Neural cell (in vitro differentiated cells): Measurements from ENCODE around the gene SDR42E1. TPM values are rescaled to one million over a fixed set of nuclear protein-coding genes. Genes with fewer than 3 reads are reported as not detected.

Source experiments
- H2AFZ ChIP-seq: fragments of 200-600, 300-800 bp; sonication (generic), shearing (Covaris generic); 2 replicates; pipeline ENCODE4 v1.6.0; 2014; ENCODE audit warnings: low read depth, mild to moderate bottlenecking, antibody characterized with exemption, low read length, moderate library complexity
- H3F3A ChIP-seq: fragments of 200-600 bp; shearing (Covaris generic); 2 replicates; pipeline ENCODE4 v1.6.1; 2016; ENCODE audit warnings: mild to moderate bottlenecking, moderate library complexity, mixed read lengths, antibody characterized with exemption, low read length; ENCODE audit not compliant: insufficient read depth, poor library complexity, severe bottlenecking
- H3K27ac ChIP-seq: fragments of 200-600, 300-800 bp; sonication (generic), shearing (Covaris generic); 2 replicates; pipeline ENCODE4 v1.5.1; 2014; ENCODE audit warnings: mild to moderate bottlenecking, low read length, moderate library complexity
- H3K27me3 ChIP-seq: fragments of 300-800, 200-600 bp; sonication (generic), shearing (Covaris generic); 2 replicates; pipeline ENCODE4 v1.6.0; 2014; ENCODE audit warnings: mild to moderate bottlenecking, low read depth, low read length, moderate library complexity; ENCODE audit not compliant: insufficient read depth
- H3K36me3 ChIP-seq: fragments of 300-800, 200-600 bp; sonication (generic), shearing (Covaris generic); 2 replicates; pipeline ENCODE4 v1.5.1; 2014; ENCODE audit warnings: mild to moderate bottlenecking, antibody characterized with exemption, low read length, moderate library complexity; ENCODE audit not compliant: insufficient read depth
- H3K4me2 ChIP-seq: fragments of 300-800, 200-600 bp; sonication (generic), shearing (Covaris generic); 2 replicates; pipeline ENCODE4 v1.6.0; 2014; ENCODE audit warnings: mild to moderate bottlenecking, low read length
- H3K4me3 ChIP-seq: fragments of 300-800, 200-600 bp; sonication (generic), shearing (Covaris generic); 2 replicates; pipeline ENCODE4 v1.5.1; 2014; ENCODE audit warnings: mild to moderate bottlenecking, low read length, moderate library complexity
- H3K79me2 ChIP-seq: fragments of 200-600 bp; shearing (Covaris generic); replicated peaks from 2 replicates; pipeline ENCODE4 v1.6.0; 2014; ENCODE audit warnings: mild to moderate bottlenecking, low read length, moderate library complexity; ENCODE audit not compliant: insufficient read depth
- H3K9ac ChIP-seq: fragments of 300-800, 200-600 bp; sonication (generic), shearing (Covaris generic); 2 replicates; pipeline ENCODE4 v1.6.1; 2016; ENCODE audit warnings: mild to moderate bottlenecking, low read length, mixed read lengths
- H3K9me2 ChIP-seq: fragments of 200-600 bp; shearing (Covaris generic); 2 replicates; pipeline ENCODE4 v1.6.1; 2016; ENCODE audit warnings: mild to moderate bottlenecking, low read length, mixed read lengths; ENCODE audit not compliant: insufficient read depth
- H3K9me3 ChIP-seq: fragments of 200-600, 300-800 bp; sonication (generic), shearing (Covaris generic); 2 replicates; pipeline ENCODE4 v1.6.1; 2016; ENCODE audit warnings: mild to moderate bottlenecking, mixed run types, low read length, moderate library complexity, mixed read lengths
- H4K20me1 ChIP-seq: fragments of 200-600 bp; shearing (Covaris generic); 2 replicates; pipeline ENCODE4 v1.6.1; 2016; ENCODE audit warnings: mild to moderate bottlenecking, mixed run types; ENCODE audit not compliant: insufficient read depth
- EP300 ChIP-seq: fragments of 450-650 bp; conservative IDR thresholded peaks from 2 replicates; pipeline ENCODE4 v1.6.1; 2014; ENCODE audit warnings: antibody characterized with exemption, mild to moderate bottlenecking, moderate library complexity; ENCODE audit not compliant: poor library complexity, severe bottlenecking
- EZH2 ChIP-seq: fragments of 200-600, 300-800 bp; shearing (Covaris generic), sonication (generic); IDR thresholded peaks from 2 replicates; pipeline ENCODE4 v1.6.1; 2014; ENCODE audit warnings: antibody characterized with exemption, low read length, borderline replicate concordance, mild to moderate bottlenecking; ENCODE audit not compliant: insufficient read depth, poor library complexity, severe bottlenecking
- MXI1 ChIP-seq: fragments of 450-650 bp; conservative IDR thresholded peaks from 2 replicates; pipeline ENCODE4 v1.6.1; 2014; ENCODE audit warnings: antibody characterized with exemption, mild to moderate bottlenecking; ENCODE audit not compliant: poor library complexity, severe bottlenecking
- POLR2AphosphoS5 ChIP-seq: IDR thresholded peaks from 2 replicates; pipeline ENCODE4 v1.6.1; 2012
- RAD21 ChIP-seq: fragments of 450-650 bp; conservative IDR thresholded peaks from 2 replicates; pipeline ENCODE4 v1.6.1; 2014; ENCODE audit warnings: antibody characterized with exemption, mild to moderate bottlenecking, moderate library complexity
- SMC3 ChIP-seq: fragments of 450-650 bp; conservative IDR thresholded peaks from 2 replicates; pipeline ENCODE4 v1.6.1; 2014; ENCODE audit warnings: antibody characterized with exemption, mild to moderate bottlenecking, moderate library complexity; ENCODE audit not compliant: poor library complexity
- TAF1 ChIP-seq: IDR thresholded peaks from 2 replicates; pipeline ENCODE4 v1.6.1; 2012; ENCODE audit warnings: low read depth
- polyA minus RNA-seq: library from RNA; depleted of rRNA, polyadenylated mRNA; stranded (reverse); fragments of >200 nt; gene quantifications from 2 replicates; pipeline ENCODE4 v1.2.3, GENCODE V29; 2014
- polyA plus RNA-seq: library from polyadenylated mRNA; depleted of rRNA; stranded (reverse); fragments of >200 nt; gene quantifications from 2 replicates; pipeline ENCODE4 v1.2.3, GENCODE V29; 2014
- TF ChIP-seq, protein P1 (sequence below): fragments of 450-650 bp; IDR thresholded peaks from 2 replicates; pipeline ENCODE4 v1.5.1; 2014; ENCODE audit warnings: antibody characterized with exemption, mild to moderate bottlenecking, moderate library complexity; ENCODE audit not compliant: poor library complexity, severe bottlenecking
- TF ChIP-seq, protein P2 (sequence below): IDR thresholded peaks from 2 replicates; pipeline ENCODE4 v1.6.1; 2012; ENCODE audit warnings: borderline replicate concordance

SDR42E1 gene, protein sequence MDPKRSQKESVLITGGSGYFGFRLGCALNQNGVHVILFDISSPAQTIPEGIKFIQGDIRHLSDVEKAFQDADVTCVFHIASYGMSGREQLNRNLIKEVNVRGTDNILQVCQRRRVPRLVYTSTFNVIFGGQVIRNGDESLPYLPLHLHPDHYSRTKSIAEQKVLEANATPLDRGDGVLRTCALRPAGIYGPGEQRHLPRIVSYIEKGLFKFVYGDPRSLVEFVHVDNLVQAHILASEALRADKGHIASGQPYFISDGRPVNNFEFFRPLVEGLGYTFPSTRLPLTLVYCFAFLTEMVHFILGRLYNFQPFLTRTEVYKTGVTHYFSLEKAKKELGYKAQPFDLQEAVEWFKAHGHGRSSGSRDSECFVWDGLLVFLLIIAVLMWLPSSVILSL
- polyA plus RNA-seq (0.02 TPM in 1 of 2 replicates, not detected in the other), polyA minus RNA-seq (not detected in 2 replicates)

- Histone ChIP-seq H3F3A (no peaks in the 10 kb centered on the region), H3K9me2 (no peaks in the 10 kb centered on the region), H3K36me3 (no peaks in the 10 kb centered on the region), H3K9ac (no peak within 1 kb of the TSS), H3K4me2 (no peak within 1 kb of the TSS), H3K9me3 (no peaks in the 10 kb centered on the region), H3K27me3 (no peaks in the 10 kb centered on the region), H3K27ac (no peak within 1 kb of the TSS), H2AFZ (no peak within 1 kb of the TSS), H4K20me1 (no peaks in the 10 kb centered on the region), H3K79me2 (no peaks in the 10 kb centered on the region), H3K4me3 (no peak within 1 kb of the TSS)
- TF ChIP-seq, protein P1, sequence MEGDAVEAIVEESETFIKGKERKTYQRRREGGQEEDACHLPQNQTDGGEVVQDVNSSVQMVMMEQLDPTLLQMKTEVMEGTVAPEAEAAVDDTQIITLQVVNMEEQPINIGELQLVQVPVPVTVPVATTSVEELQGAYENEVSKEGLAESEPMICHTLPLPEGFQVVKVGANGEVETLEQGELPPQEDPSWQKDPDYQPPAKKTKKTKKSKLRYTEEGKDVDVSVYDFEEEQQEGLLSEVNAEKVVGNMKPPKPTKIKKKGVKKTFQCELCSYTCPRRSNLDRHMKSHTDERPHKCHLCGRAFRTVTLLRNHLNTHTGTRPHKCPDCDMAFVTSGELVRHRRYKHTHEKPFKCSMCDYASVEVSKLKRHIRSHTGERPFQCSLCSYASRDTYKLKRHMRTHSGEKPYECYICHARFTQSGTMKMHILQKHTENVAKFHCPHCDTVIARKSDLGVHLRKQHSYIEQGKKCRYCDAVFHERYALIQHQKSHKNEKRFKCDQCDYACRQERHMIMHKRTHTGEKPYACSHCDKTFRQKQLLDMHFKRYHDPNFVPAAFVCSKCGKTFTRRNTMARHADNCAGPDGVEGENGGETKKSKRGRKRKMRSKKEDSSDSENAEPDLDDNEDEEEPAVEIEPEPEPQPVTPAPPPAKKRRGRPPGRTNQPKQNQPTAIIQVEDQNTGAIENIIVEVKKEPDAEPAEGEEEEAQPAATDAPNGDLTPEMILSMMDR, result no peak
- TF ChIP-seq MXI1 (no peak), TAF1 (no peak), SMC3 (no peak), EZH2 (no peak), RAD21 (no peak)
Measured at GRCh38 chr16:82011199-82011641, at the start of gene SDR42E1. SDR42E1 (minus strand) TSS chr16:82011470; CDS start chr16:82000858, 10,612 bp downstream.

DNA sequence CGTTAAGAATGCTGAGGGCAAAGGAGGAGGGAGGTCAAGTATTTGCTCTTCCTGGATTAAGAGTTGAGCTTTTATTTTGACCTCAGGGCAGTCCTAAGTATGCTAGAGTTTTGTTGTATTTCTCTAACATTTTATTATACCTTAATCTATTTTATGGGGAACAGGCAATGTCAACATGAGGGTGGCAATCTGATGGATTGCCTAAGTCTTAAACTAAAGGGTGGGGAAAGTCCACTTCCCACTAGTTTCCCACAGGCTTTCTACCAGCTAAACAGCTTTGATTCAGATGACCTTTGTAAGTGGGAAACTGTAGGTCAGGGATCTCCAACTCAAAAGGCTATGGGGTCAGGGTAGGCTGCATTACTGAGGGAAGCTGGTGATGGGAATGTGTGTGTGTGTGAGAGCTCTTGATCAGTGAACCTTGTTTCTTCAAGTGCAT, 48.7 kb upstream of the SDR42E1 start:
- H3K27ac ChIP-seq, result no peak overlapping the region
- H4K20me1 ChIP-seq, result no peaks in the 10 kb centered on the region
- H3K4me2 ChIP-seq, result no peak overlapping the region
- no peak overlapping the region for H2AFZ ChIP-seq
- no peaks in the 10 kb centered on the region for H3K79me2 ChIP-seq
- no peak overlapping the region for H3K4me3 ChIP-seq
- H3K36me3 ChIP-seq, result no peaks in the 10 kb centered on the region
- H3K9me3 ChIP-seq, result no peaks in the 10 kb centered on the region
- no peak for TF ChIP-seq POLR2AphosphoS5
- no peak for TF ChIP-seq MXI1
- TF ChIP-seq EZH2, result no peak
- TF ChIP-seq TAF1, result no peak
- TF ChIP-seq, protein P2, sequence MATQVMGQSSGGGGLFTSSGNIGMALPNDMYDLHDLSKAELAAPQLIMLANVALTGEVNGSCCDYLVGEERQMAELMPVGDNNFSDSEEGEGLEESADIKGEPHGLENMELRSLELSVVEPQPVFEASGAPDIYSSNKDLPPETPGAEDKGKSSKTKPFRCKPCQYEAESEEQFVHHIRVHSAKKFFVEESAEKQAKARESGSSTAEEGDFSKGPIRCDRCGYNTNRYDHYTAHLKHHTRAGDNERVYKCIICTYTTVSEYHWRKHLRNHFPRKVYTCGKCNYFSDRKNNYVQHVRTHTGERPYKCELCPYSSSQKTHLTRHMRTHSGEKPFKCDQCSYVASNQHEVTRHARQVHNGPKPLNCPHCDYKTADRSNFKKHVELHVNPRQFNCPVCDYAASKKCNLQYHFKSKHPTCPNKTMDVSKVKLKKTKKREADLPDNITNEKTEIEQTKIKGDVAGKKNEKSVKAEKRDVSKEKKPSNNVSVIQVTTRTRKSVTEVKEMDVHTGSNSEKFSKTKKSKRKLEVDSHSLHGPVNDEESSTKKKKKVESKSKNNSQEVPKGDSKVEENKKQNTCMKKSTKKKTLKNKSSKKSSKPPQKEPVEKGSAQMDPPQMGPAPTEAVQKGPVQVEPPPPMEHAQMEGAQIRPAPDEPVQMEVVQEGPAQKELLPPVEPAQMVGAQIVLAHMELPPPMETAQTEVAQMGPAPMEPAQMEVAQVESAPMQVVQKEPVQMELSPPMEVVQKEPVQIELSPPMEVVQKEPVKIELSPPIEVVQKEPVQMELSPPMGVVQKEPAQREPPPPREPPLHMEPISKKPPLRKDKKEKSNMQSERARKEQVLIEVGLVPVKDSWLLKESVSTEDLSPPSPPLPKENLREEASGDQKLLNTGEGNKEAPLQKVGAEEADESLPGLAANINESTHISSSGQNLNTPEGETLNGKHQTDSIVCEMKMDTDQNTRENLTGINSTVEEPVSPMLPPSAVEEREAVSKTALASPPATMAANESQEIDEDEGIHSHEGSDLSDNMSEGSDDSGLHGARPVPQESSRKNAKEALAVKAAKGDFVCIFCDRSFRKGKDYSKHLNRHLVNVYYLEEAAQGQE, result no peak
- no peak for TF ChIP-seq RAD21
- no peak for TF ChIP-seq EP300
- no peak for TF ChIP-seq SMC3
- TF ChIP-seq, protein P1, result no peak
- H3K9me2 ChIP-seq, result no peaks in the 10 kb centered on the region
- no peaks in the 10 kb centered on the region for H3K27me3 ChIP-seq
- H3F3A ChIP-seq, result no peaks in the 10 kb centered on the region
- no peak overlapping the region for H3K9ac ChIP-seq
